Right lobe of liver (tissue), 6 donors: Measurements from ENCODE around the gene GUCY2D. TPM values are rescaled to one million over a fixed set of nuclear protein-coding genes. Genes with fewer than 3 reads are reported as not detected.
"Not testable (repeated sequence)": the region's sequence is repeated elsewhere in the genome, so short reads cannot be mapped to it uniquely, and the experiment has no call there.

ENCODE experiments used
- ATAC-seq, 4 donors: fragments of 200-7000 bp; cut with Tn5 transposase; one replicate each; pipeline ENCODE4 v1.9.1; 2020; ENCODE audit warnings: mild to moderate bottlenecking in 4 of 4, moderate library complexity in 4 of 4
- DNase-seq, 3 donors: peaks; one replicate each; pipeline ENCODE4 v3.0.0-alpha.2; 2020
- H3K27ac ChIP-seq, 3 donors: fragments of 200-600 bp; one replicate each; pipeline ENCODE4 v1.8.0; 2022
- H3K27me3 ChIP-seq, 2 donors: fragments of 200-600 bp; one replicate each; pipeline ENCODE4 v1.8.0; 2022
- H3K36me3 ChIP-seq, 4 donors: fragments of 200-600 bp; sonication (generic) in 1 of 4; one replicate each; pipeline versions ENCODE4 v1.5.1 to v1.8.0; 2017 to 2022; ENCODE audit warnings: control low read depth in 1 of 4
- H3K4me1 ChIP-seq, 4 donors: fragments of 200-600 bp; sonication (generic) in 1 of 4; one replicate each; pipeline versions ENCODE4 v1.5.1 to v1.8.0; 2017 to 2022; ENCODE audit warnings: control low read depth in 1 of 4
- H3K4me3 ChIP-seq, 3 donors: fragments of 200-600 bp; one replicate each; pipeline ENCODE4 v1.8.0; 2022
- H3K9me3 ChIP-seq, 4 donors: fragments of 200-600 bp; sonication (generic) in 1 of 4; one replicate each; pipeline versions ENCODE4 v1.5.1 to v1.8.0; 2017 to 2022; ENCODE audit warnings: control low read depth in 1 of 4
- POLR2A ChIP-seq: fragments of 450-650 bp; IDR thresholded peaks from one replicate; pipeline ENCODE4 v1.6.1; 2017; ENCODE audit warnings: antibody characterized with exemption, mild to moderate bottlenecking
- WGBS: methylation state at CpG from one replicate; pipeline ENCODE4 v1.1.6; 2018; ENCODE audit warnings: low coverage, low lambda C conversion rate; ENCODE audit not compliant: insufficient coverage; ENCODE audit errors: missing lambda C conversion rate; 5-methylcytosine and 5-hydroxymethylcytosine counted together
- intact Hi-C, 2 donors: fragments of 100-400 bp; cut with DNase I; formaldehyde crosslinking; loops; one replicate each; pipeline versions ENCODE4 v1.11.2 to v1.14.1; 2022
- total RNA-seq, 6 experiments: library from RNA; depleted of rRNA in 2 of 6; stranded (reverse); fragments of >200 nt in 2 of 6; fragmentation: NEBNext Ultra II Directional in 3 of 6; extraction: Animal tissue kit (Norgen Biotek cat#: 25700) in 3 of 6; gene quantifications; one replicate each; pipeline versions ENCODE4 v1.1.0 to v1.2.4, GENCODE V29; 2016 to 2023
- TF ChIP-seq, protein P1 (sequence below), 4 donors: fragments of 200-600 bp in 3 of 4; fragments of 450-650 bp in 1 of 4; IDR thresholded peaks; one replicate each; pipeline versions ENCODE4 v1.5.1 to v1.8.0; 2016 to 2022; ENCODE audit warnings: antibody characterized with exemption in 4 of 4, mild to moderate bottlenecking in 2 of 4
- donor health status: DM: no; HTN: yes; CAD: no.
- donor health status: DM: no; HTN: no; CAD: no.
- donor health status: DM: no; HTN: no; CAD: no.
- donor health status: DM: no; HTN: yes; CAD: no.
- donor health status: DM: no; HTN: yes; CAD: no.

The GUCY2D gene
- total RNA-seq, 6 experiments from 2014 or later, result 0.33 TPM; not detected in 5

DNA sequence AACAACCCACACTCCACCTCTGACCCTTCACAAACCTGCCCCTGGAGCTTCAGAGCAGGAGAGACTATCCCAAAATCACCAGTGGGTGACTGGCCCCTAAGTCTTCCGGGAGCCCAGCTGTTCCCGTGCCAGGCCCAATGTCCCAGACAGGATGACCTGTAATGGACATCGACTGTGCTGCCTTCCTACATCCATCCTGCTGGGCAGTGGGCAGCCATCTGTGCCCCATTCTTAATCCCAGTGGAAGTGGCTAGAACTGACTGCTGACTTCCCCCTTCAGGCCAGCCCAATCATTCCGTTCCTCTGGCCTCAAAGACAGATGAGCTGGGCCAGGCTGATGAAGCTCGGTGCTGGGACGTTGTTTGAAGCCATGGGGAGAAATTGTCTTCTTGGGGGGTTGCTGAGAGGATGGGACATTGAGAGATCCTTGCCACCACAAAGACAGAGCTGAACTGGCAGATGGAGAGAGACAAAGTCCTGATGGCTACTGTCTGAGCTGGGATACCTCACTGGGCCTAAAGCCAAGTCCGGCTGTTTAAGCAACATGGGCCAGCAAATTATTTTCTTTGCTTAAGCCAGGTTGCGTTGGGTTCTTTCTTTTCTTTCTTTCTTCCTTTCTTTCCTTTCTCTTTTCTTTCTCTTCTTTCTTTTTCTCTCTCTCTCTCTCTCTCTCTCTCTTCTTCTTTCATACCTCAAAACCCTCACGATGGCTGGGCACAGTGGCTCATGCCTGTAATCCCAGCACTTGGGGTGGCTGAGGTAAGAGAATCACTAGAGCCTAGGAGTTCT, 18.6 kb downstream of the GUCY2D start:
- Histone ChIP-seq H3K4me3 (no peak overlapping the region), H3K27ac (no peak overlapping the region), H3K27me3 (no peaks in the 10 kb centered on the region), H3K36me3 (no peaks in the 10 kb centered on the region), H3K4me1 (peaks cover 0 to 38% (median 5%) of the 10 kb centered on the region in 4 donors), H3K9me3 (no peaks in the 10 kb centered on the region)
- TF ChIP-seq, protein P1, sequence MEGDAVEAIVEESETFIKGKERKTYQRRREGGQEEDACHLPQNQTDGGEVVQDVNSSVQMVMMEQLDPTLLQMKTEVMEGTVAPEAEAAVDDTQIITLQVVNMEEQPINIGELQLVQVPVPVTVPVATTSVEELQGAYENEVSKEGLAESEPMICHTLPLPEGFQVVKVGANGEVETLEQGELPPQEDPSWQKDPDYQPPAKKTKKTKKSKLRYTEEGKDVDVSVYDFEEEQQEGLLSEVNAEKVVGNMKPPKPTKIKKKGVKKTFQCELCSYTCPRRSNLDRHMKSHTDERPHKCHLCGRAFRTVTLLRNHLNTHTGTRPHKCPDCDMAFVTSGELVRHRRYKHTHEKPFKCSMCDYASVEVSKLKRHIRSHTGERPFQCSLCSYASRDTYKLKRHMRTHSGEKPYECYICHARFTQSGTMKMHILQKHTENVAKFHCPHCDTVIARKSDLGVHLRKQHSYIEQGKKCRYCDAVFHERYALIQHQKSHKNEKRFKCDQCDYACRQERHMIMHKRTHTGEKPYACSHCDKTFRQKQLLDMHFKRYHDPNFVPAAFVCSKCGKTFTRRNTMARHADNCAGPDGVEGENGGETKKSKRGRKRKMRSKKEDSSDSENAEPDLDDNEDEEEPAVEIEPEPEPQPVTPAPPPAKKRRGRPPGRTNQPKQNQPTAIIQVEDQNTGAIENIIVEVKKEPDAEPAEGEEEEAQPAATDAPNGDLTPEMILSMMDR (IDR thresholded peaks at IDR 0.05), result no peak
- TF ChIP-seq POLR2A, result no peak
- intact Hi-C loops, result no loop called here
- peak in 1 of 3 donors; percentile 78 for DNase-seq
- WGBS, result 52% methylated on average over 6 of the region's 9 CpGs
- peak in 3 of 4 donors; percentile 32 to 39 (median 34) for ATAC-seq

DNA sequence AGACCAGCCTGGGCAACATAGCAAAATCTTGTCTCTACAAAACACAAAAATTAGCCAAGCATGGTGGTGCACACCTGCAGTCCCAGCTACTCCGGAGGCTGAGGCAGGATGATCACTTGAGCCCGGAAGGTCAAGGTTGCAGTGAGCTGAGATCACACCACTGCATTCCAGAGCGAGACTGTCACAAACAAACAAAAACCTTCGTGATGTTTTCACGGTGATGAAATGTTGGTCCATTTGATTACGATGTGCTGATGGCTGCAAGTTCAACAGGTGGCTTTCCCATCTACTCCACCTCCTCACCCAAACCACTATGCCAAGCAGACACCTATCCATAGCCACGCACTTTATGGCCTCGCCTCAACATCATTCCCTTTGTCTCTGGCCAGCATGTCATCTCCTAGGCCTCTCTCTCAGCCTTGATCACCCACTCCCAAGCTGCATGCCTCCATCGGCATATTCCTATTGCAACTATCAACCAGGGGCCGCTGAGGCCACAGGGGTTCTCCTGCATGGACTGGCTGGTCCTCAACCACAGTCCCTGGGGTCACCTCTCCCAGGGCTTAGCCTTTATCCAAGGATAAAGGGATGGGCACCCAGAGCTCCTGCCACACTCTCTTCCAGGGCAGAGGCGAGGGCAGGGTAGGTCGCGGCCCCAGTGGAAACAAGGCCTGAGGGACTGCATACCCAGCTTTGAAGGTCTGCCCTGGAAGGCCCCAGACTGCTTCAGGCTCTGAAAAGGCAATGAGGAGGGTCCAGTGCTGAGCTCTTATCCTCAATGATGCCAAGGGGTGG, 19.3 kb downstream of the GUCY2D start:
- Histone ChIP-seq H3K9me3 (no peaks in the 10 kb centered on the region), H3K27me3 (no peaks in the 10 kb centered on the region), H3K27ac (no peak overlapping the region), H3K4me1 (peaks cover 0 to 32% (median 5%) of the 10 kb centered on the region in 4 donors), H3K36me3 (no peaks in the 10 kb centered on the region), H3K4me3 (no peak overlapping the region)
- peak in 1 of 4 donors; percentile 25 for ATAC-seq
- TF ChIP-seq, protein P1 (IDR thresholded peaks at IDR 0.05), result no peak
- TF ChIP-seq POLR2A, result no peak
- intact Hi-C loops, result no loop called here
- no peak for DNase-seq
- WGBS, result 63% methylated on average over 10 of the region's 13 CpGs

DNA sequence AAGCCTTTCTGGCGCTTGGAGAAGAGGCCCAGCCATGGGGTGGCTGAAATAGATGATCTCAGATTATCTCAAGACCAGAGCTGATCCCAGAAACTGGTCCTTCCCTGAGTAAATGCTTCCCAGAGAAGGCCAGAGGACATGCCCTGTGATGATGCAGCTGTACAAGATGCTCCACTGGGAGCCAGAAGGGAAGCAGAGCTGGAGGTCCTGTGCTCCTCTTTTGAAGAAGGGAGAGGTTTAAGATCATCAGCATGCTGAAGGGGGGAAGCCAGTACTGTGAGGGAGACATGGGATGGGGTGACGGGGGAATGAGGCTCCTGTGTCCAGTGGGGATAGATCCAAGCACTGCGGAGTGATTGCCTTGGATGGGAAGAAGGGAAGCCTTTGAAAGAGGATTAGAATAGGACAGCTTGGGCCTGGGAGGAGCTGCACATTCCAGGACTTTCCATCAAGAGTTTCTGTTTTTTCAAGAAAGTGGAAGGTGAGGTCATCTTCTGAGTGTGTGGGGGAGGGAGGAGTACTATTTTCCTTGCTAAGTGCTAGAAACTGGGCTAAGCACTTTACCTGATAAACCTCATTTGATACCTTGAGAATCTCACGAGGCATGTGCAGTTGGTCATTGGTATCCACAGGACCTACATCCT, 20.1 kb downstream of the GUCY2D start:
- Histone ChIP-seq H3K9me3 (no peaks in the 10 kb centered on the region), H3K27ac (no peak overlapping the region), H3K4me3 (no peak overlapping the region), H3K27me3 (no peaks in the 10 kb centered on the region), H3K36me3 (no peaks in the 10 kb centered on the region), H3K4me1 (peaks cover 0 to 25% (median 1%) of the 10 kb centered on the region in 4 donors)
- 90% methylated on average over 2 of the region's 4 CpGs for WGBS
- TF ChIP-seq, protein P1 (IDR thresholded peaks at IDR 0.05), result no peak
- no peak for TF ChIP-seq POLR2A
- no peak for DNase-seq
- intact Hi-C loops, result no loop called here
- ATAC-seq, result no peak

DNA sequence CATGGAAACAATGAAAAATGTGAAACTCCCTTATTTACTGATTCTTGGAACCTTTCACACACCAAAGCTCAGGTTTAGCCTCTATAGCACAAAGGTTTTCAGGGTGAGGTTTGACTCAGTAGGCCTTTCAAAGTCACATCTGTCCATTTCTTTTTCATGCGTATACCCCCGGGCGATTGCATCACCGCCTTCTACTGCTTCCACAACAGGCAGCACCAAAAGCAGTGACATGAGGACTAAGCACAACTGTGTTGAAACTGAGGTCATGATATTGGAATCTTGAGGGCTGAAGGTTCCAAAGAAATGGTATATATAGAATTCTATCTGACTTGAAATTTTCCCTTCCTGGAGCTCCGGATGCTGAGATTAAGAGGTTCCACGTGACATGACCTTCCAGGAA, 21.7 kb downstream of the GUCY2D start:
- intact Hi-C loops, ATAC-seq, H3K36me3 ChIP-seq, H3K27me3 ChIP-seq, DNase-seq, H3K4me3 ChIP-seq, H3K9me3 ChIP-seq, H3K27ac ChIP-seq: not testable (repeated sequence)
- peaks cover 0 to 17% (median 0%) of the 10 kb centered on the region in 4 donors for H3K4me1 ChIP-seq
- 70% methylated on average over 6 of the region's 6 CpGs for WGBS
